HG03060 (cell line): ENCODE measurements around the gene CCDC183.
"Not testable (repeated sequence)": the region's sequence is repeated elsewhere in the genome, so short reads cannot be mapped to it uniquely, and the experiment has no call there.

Source experiments
- ATAC-seq: cut with Tn5 transposase; IDR thresholded peaks from one replicate; pipeline ENCODE4 v1.9.1; 2021; ENCODE audit warnings: low read depth, moderate number of reproducible peaks; ENCODE audit not compliant: unreplicated experiment

The CCDC183 gene

GRCh38 chr9:136823136-136824046, 27.3 kb downstream of the CCDC183 start:
- ATAC-seq, result no peak

DNA sequence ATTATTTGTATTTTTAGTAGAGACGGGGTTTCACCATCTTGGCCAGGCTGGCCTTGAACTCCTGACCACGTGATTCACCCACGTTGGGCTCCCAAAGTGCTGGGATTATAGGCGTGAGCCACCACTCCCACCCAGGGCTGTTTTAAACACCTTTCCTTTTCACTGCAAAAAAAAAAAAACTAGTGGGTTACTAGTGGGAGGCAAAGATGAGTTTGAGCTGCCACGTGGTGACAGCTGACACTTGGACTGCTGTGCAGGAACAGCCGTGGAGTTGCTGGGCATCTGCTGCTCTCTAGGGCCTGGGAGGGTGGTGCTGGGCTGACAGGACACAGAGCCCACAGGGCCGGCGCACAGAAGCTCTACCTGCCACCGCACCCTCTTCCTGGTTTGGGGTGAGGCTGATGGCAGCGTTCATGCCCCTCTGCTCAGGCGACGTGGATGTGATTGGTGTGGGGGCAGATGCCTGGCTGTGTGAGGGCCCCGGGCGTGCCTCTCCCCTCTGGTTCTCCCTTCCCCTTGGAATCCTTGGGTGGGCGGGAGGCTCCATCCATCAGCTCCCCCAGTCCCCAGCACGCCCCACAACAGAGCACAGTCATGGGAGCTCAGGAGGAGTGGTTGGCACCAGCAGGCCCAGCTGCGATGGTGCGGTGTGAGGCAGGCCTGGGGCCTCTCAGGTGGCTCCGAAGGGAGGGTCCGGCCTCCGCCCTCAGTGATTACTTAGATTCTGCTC, 28.5 kb downstream of the CCDC183 start:
- ATAC-seq, result no peak

DNA sequence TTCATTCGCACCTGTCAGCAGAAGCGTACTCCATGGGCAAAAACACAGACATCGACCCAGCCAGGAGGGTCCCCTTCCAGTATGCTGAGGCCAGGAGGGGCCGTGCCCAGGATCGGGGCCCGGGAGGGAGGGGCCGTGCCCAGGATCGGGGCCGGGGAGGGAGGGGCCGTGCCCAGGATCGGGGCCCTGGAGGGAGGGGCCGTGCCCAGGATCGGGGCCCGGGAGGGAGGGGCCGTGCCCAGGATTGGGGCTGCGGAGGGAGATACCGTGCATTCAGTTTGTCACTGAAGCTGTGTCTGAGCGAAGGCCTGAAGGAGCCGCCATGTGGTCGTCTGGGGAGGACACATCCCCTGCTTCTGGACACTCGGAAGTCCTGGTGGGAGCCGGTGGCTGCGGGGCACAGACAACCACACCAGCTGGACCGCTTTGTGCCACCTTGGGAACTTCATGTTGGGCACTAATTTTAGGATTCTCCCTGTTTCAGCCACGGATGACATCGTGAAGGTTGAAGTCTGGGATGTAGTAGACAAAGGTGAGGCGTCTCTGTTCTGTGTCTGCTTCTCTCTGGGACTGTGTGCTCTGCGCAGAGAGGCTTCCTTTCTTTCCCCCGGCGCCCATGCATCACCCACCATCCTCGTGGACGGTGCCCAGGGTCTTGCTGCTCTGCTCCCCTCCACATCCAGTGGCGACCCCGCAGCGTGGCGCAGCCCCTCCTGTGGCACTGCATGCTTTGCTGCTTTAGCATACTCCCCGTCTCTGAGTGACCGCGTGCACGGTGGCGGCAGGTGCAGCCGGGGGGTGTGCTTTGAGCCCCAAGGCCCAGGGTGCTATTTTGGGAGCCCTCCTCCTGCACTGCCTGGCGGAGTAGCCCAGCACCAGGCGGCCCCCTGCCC, 29.4 kb downstream of the CCDC183 start:
- no peak for ATAC-seq

- no peak for ATAC-seq
Observed at GRCh38 chr9:136826188-136826541, 30.0 kb downstream of the CCDC183 start.

- ATAC-seq, result no peak
Observed at GRCh38 chr9:136826703-136827582, 30.8 kb downstream of the CCDC183 start.

GRCh38 chr9:136827794-136828473, 31.8 kb downstream of the CCDC183 start:
- no peak for ATAC-seq

GRCh38 chr9:136828474-136829140, 32.5 kb downstream of the CCDC183 start:
- no peak for ATAC-seq

GRCh38 chr9:136829412-136829811, 33.3 kb downstream of the CCDC183 start:
- ATAC-seq, result no peak

DNA sequence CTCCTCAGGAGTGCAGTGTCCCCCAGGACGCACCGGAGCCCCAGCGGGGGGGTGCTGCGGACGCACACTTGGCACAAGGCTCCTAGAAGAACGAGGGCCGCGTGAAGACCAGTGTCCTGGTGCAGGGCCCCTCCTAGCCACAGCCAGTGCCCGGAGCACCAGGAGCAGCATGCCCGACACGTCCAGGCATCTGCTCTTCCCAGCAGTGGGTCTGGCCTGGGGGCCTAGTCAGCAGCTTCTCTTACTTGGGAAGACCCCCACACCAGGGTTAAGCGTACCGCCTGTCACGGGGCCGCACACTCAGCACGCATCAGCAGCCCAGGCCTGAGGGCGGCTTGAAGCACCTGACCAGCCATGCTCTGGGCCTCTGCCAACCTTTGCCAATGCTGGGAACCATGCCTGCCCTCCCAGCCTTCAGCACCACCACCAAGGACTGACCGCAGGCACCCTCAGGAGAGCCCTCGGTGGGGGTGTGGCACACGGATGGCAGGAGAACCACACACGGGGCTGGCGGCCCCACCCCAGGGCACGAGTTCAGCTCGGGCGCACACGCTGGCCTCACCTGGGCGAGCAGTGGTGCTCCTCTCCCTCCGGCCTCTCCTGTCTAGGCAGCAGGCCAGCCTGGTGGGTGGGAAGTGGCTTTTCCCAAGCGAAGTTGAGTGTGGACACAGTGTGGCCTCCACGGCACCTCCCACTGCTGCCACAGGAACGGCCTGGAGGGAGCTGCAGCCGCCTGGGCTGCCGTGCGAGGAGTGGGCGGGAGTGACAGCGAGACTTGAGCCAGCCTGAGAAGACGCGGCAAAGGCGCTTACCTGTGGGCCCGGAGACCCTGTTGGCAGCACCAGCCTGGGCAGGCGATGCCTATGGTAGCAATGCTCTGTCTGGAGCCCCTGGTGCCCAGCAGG, 34.1 kb downstream of the CCDC183 start:
- no peak for ATAC-seq

DNA sequence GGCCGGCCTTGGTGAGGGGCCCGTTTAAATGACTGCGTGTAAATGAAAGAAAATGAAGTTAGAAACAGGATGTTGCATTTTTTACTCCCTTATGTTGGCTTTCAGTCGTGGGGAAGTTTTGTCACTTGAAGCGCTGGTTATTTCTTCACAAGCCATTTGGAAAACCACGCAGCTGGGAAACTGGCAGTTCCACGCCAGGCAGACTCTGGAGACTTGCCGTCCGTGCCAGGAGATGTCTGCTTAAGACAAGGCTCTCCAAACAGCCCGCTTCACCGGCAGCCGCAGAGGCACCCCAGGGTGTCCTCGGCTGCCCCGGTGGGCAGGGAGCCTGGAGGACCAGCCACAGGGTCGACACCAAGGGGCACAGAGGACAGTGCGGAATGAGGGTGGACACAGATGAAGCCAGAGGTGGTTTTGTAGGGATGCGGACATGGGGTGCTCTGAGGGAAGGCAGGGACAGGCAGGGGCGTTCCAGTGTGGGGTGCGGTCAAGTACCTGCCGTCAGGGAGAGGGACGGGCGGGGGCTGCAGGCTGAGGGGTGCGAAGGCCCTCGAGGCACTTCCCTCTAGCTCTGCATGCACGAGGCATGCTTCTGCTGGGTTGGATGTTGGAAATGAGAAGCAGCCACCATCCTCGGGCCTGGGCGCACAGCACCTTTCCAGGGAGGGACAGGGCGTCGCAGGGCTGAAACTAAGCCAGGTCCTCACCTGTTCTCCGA, 35.0 kb downstream of the CCDC183 start:
- ATAC-seq, result no peak

DNA sequence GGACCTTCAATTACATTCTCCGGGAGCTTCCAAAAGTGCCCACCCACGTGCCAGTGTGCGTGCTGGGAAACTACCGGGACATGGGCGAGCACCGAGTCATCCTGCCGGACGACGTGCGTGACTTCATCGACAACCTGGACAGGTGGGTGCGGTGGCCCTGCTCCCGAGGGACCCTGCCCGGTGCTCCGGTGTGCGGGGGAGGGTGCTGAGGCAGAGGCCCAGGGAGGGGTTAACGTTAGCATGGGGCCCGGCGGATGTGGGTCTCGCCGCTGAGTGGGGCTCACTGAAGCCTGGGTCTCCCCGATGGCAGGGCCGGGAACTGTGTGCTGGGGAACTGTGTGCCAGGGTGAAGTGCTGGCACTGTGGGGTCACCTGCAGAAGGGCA, 35.6 kb downstream of the CCDC183 start:
- ATAC-seq, result no peak

DNA sequence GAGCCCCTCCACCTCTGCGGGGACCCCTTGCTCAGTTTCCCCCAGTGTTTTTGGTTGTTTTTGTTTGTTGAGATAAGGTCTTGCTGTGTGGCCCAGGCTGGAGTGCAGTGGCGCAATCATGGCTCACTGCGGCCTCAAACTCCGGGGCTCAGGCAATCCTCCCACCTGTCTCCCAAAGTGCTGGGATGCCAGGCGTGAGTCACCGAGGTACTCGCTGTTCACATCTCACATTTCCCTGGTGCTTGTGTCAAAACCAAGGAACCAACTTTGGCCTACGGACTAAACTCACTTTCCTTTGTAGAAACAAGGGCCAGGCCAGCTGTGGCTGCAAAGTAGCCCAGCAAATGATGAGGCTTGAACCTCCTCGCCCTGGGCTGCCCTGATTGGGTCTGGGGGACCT, 36.4 kb downstream of the CCDC183 start:
- no peak for ATAC-seq

DNA sequence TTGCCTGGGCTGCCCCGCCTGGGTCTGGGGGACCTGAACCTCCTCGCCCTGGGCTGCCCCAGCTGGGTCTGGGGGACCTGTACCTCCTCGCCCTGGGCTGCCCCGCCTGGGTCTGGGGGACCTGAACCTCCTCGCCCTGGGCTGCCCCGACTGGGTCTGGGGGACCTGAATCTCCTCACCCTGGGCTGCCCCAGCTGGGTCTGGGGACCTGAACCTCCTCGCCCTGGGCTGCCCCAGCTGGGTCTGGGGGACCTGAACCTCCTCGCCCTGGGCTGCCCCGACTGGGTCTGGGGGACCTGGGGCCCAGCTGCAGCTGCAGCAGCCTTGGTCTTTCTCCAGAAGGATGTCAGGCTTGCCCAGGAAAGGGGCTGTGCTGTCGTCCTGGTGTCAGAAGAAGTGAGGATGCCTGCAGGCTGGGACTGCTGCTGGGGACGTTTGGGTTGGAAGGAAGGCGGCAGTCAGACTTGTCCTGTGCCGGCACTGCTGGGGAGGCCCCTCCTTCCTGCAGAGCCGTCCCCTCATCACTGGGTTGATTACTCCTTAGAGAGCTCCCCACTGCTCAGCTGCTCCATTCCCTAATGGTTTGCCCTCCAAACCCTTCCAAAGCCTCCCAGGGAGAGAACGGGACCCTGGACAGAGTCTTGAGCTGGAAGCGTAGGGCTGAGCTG, 37.4 kb downstream of the CCDC183 start:
- not testable (repeated sequence) for ATAC-seq

DNA sequence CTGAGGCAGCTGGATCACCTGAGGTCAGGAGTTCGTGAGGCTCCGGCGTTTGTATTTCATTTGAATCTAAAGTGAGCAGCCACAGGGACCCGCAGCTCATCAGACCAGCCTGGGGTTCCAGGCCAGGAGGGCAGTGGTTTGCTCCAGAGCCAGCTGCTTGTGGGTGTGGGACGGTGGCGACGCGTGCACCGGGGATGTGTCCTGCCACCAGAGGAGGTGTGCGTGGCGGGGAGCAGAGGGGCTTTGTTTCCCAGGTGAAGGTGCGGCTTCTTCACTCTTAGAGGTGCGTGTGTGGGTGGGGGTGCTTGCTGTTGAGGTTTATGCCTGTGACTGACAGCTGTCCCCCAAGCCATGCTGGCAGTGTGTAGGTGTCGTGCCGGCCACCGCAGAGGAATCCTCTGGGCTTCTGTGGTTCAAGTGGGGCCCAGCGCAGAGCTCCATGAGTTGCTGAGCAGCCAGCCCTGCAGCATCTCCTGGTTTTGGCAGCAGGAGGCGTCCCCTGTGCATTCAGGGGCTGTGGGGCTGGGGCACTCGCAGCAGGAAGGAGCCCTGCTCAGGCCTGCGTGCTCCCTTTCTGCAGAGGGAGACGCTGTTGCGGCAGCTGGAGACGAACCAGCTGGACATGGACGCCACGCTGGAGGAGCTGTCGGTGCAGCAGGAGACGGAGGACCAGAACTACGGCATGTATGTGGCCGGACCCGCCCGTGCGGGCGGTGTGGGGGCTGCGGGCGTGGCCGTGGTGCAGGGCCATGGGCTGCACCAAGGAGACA, 39.2 kb downstream of the CCDC183 start:
- ATAC-seq, result no peak

DNA sequence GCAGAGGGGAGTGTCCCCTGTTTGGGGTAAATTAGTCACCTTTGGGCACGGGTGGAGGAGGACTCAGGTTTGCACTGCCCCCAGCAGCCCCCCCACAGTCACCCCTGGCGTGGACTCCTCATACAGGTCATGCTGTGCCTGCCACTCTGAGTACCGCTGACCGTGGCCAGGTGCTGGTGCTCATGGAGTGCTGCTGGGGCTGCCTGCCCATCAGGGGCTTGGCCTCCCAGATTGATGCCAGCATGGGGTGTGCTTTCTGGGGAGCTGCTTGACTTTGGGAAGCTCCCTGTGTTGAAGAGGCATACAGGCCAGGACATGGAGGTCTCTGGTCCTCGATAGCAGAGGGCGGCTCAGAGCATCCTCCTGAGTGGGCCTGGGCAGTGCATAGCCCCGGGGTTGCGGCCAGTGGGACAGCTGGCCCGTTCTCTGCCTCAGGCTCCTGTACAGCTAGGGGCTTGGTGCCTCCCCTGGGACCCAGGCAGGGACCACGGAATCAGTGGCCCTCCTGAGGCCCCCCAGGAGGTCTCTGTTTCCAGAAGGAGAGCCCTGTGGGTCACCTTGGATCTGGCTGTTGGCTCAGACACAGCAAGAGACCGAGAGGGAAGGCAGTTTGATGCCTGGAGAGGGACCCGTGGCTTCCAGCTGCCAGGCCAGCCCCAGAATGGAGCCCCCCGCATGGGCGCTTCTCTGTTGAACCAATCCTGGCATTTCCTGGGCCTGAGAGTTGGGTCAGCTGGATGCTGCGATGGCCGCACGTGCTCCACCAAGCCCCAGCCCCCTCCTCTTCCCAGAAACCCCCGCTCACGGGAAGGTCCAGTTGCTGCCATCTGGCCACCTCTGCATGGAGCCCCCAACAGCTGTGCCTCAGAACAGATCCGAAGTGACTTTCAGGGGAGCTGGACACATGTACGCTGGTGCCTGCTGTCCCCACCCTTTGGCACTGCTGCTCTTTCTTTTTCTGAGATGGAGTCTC, 40.1 kb downstream of the CCDC183 start:
- no peak for ATAC-seq
